Bronchial epithelial cell (primary cell): Measurements from ENCODE around the gene GK. TPM values are rescaled to one million over a fixed set of nuclear protein-coding genes. Genes with fewer than 3 reads are reported as not detected.

ENCODE experiments used
- DNase-seq: peaks from one replicate; pipeline ENCODE4 v3.0.0-alpha.2; 2010; ENCODE audit warnings: low read depth
- FAIRE-seq: peaks from 2 replicates; lab custom pipeline; 2011; peaks lifted over from hg19 to GRCh38; lab: Jason Lieb, UNC
- H3K27me3 ChIP-seq: 2 replicates; pipeline ENCODE4 v1.5.1; 2011; ENCODE audit warnings: low read length; ENCODE audit not compliant: control insufficient read depth, insufficient read depth
- H3K36me3 ChIP-seq: 2 replicates; pipeline ENCODE4 v1.5.1; 2011; ENCODE audit warnings: low read length; ENCODE audit not compliant: control insufficient read depth, insufficient read depth
- H3K4me3 ChIP-seq: 2 replicates; pipeline ENCODE4 v1.5.1; 2011; ENCODE audit warnings: mild to moderate bottlenecking, low read depth, low read length, control low read depth
- CTCF ChIP-seq: IDR thresholded peaks from 2 replicates; pipeline ENCODE4 v1.5.1; 2011; ENCODE audit warnings: mild to moderate bottlenecking, moderate library complexity, low read length, control low read depth, inconsistent platforms; ENCODE audit not compliant: insufficient read depth, severe bottlenecking
- total RNA-seq: library from RNA; depleted of rRNA; stranded (reverse); fragments of >200 nt; gene quantifications from 2 replicates; pipeline ENCODE4 v1.2.1, GENCODE V29; 2014

GK gene
- total RNA-seq, 1 donor from 2014 or later: 38.7 TPM

DNA sequence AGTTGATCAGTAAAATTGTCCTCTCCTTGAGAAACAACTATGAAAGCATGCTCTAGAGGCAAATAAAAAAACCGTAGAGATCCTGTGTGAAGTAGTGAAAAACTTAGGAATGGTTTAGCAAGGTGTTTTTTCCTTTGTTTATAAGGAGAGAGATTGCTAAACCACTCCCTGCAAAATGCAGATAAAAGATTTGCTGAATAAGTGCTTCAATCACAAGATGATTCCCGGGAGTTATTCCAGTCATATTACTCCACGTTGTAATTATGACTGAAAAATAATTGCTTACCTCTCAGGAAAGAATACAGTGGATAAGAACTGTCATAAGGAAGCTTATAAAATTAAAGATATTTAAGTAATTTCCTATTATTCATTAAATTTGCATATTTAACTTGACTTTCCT, 2.8 kb downstream of the GK start:
- FAIRE-seq (no peak), DNase-seq (no peak)
- H3K27me3 ChIP-seq: no peaks in the 10 kb centered on the region
- H3K36me3 ChIP-seq: no peaks in the 10 kb centered on the region
- no peak overlapping the region for H3K4me3 ChIP-seq
- TF ChIP-seq CTCF: no peak

GRCh38 chrX:30657196-30658161, 4.3 kb downstream of the GK start:
- no peak for FAIRE-seq
- TF ChIP-seq CTCF: no peak
- no peak overlapping the region for H3K4me3 ChIP-seq
- no peaks in the 10 kb centered on the region for H3K27me3 ChIP-seq
- peak; percentile 83 for DNase-seq
- no peaks in the 10 kb centered on the region for H3K36me3 ChIP-seq

GRCh38 chrX:30659421-30659820, 6.2 kb downstream of the GK start:
- no peak for FAIRE-seq
- DNase-seq: peak; percentile 92
- no peak for TF ChIP-seq CTCF
- Histone ChIP-seq H3K4me3 (no peak overlapping the region), H3K36me3 (no peaks in the 10 kb centered on the region), H3K27me3 (no peaks in the 10 kb centered on the region)

DNA sequence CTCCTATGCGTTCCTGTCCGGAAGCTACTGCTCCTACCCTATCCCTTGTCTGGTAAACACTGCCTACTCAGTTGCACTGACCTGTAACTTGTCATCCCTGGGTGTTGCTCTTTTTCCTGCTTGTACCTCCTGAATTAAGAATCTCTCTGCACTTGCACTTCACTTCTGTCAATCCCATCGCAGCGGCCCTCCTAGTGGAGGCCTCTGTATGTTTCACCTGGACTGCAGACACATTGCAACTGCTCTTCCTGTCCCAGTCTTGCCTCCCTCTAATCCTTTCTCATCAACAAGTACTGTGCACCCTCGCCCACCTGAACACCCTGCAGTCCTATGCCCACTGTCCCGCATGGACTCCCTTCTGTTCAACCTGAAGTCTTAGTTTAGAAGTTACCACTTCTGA, 8.0 kb downstream of the GK start:
- no peaks in the 10 kb centered on the region for H3K36me3 ChIP-seq
- DNase-seq (no peak), FAIRE-seq (no peak)
- TF ChIP-seq CTCF: no peak
- no peak overlapping the region for H3K4me3 ChIP-seq
- H3K27me3 ChIP-seq: no peaks in the 10 kb centered on the region

DNA sequence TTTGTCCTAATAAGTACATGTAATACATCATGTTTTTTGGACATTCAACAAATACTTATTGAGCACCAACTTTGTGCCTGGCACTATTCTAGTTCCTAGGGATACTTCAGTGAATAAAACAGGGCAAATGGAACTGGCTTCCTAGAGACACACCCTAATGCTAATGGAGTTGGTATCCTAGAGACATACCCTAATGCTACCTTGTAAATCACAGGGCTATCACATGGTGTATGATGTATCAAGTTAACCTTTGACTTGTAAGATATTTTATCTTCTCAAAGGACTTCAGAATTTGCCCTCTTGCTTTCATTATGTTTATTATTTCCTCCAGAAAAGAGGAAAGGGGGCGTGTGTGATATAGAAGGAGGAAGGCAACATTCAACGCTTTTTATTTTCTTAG, 10.1 kb downstream of the GK start:
- TF ChIP-seq CTCF: no peak
- Histone ChIP-seq H3K27me3 (no peaks in the 10 kb centered on the region), H3K36me3 (no peaks in the 10 kb centered on the region), H3K4me3 (no peak overlapping the region)
- FAIRE-seq (no peak), DNase-seq (no peak)
